GM23248 (cell line): Measurements from ENCODE around the gene MEIKIN.

Experiments used
- EZH2 ChIP-seq: fragments of 200-600 bp; sonication (generic); IDR thresholded peaks from 2 replicates; pipeline ENCODE4 v1.6.1; 2018; ENCODE audit warnings: antibody characterized with exemption, mild to moderate bottlenecking; ENCODE audit not compliant: insufficient read depth, poor library complexity, severe bottlenecking
- EZH2phosphoT487 ChIP-seq: fragments of 200-600 bp; sonication (generic); IDR thresholded peaks from 2 replicates; pipeline ENCODE4 v1.6.1; 2018; ENCODE audit warnings: antibody characterized with exemption, moderate library complexity, mild to moderate bottlenecking, low read depth; ENCODE audit not compliant: insufficient read depth

DNA sequence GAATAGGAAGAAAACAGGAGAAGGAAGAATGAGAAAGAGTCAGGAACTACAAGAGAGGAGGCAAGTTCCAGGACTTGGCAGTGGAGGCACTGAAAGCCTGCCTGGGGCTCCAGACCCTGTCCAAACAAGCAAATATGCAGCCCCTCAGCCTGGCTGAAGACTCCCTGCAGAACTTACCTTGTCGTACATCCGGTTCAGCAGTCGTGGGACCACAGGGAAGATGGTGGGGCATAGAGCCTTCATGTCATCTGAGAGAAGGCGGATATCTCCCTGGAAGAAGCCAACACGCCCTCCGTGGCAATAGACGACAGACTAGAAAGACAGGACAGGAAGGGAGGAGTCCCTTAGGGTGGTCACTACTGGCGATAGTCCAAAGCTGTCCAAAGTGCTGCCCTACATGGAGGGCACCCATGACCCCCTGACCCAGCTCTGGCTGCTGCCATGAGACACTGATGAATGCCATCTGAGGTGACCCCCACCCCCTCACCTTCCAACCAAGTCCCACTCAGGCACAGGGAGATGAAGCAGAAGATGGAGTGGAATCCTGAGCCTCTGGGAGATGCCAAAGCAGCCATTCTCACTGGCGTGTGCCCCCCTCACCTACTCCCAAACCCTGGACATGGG, 27.7 kb upstream of the MEIKIN start:
- TF ChIP-seq EZH2phosphoT487 = no peak
- TF ChIP-seq EZH2 = no peak
